ACC112 (cell line): ENCODE data around the gene BTNL3.

Experiments
- H2AFZ ChIP-seq: fragments of 200-600 bp; sonication (generic); one replicate; pipeline ENCODE4 v1.6.0; 2017; ENCODE audit warnings: antibody characterized with exemption, low read length; ENCODE audit not compliant: unreplicated experiment
- H3K27ac ChIP-seq: fragments of 200-600 bp; sonication (generic); 2 replicates; pipeline ENCODE4 v1.5.1; 2014; ENCODE audit warnings: low read depth, mild to moderate bottlenecking, antibody characterized with exemption, low read length, moderate library complexity
- H3K27me3 ChIP-seq: fragments of 200-600 bp; sonication (generic); 2 replicates; pipeline ENCODE4 v1.6.1; 2014; ENCODE audit warnings: mild to moderate bottlenecking, antibody characterized with exemption, low read length, moderate library complexity, mixed read lengths; ENCODE audit not compliant: insufficient read depth
- H3K36me3 ChIP-seq: fragments of 200-600 bp; sonication (generic); 2 replicates; pipeline ENCODE4 v1.6.1; 2016; ENCODE audit warnings: mild to moderate bottlenecking, antibody characterized with exemption, low read length, moderate library complexity, mixed read lengths; ENCODE audit not compliant: insufficient read depth
- H3K4me1 ChIP-seq: fragments of 200-600 bp; sonication (generic); one replicate; pipeline ENCODE4 v1.6.1; 2016; ENCODE audit warnings: low read length, mixed read lengths; ENCODE audit not compliant: insufficient read depth, unreplicated experiment, control insufficient read depth
- H3K4me3 ChIP-seq: fragments of 200-600 bp; sonication (generic); 2 replicates; pipeline ENCODE4 v1.5.1; 2014; ENCODE audit warnings: mild to moderate bottlenecking, low read depth, low read length
- H3K79me2 ChIP-seq: fragments of 200-600 bp; sonication (generic); one replicate; pipeline ENCODE4 v1.6.0; 2016; ENCODE audit warnings: low read length; ENCODE audit not compliant: control insufficient read depth, unreplicated experiment, insufficient read depth

Gene BTNL3

GRCh38 chr5:180988592-180988991 is at the start of gene BTNL3:
BTNL3 (plus strand) TSS chr5:180988846; CDS start chr5:180989029, 183 bp downstream.
- no peak within 1 kb of the TSS for H3K4me3 ChIP-seq
- no peaks in the 10 kb centered on the region for H3K79me2 ChIP-seq
- H3K4me1 ChIP-seq: no peaks in the 10 kb centered on the region
- H3K27ac ChIP-seq: no peak within 1 kb of the TSS
- H3K27me3 ChIP-seq: no peaks in the 10 kb centered on the region
- no peak within 1 kb of the TSS for H2AFZ ChIP-seq
- H3K36me3 ChIP-seq: no peaks in the 10 kb centered on the region

GRCh38 chr5:180950291-180950949 is 38.2 kb upstream of the BTNL3 start:
- H3K27ac ChIP-seq: no peak overlapping the region

GRCh38 chr5:180959661-180960060 is 29.0 kb upstream of the BTNL3 start:
- no peaks in the 10 kb centered on the region for H3K36me3 ChIP-seq

More at GRCh38 chr5:180950291-180950949, 38.2 kb upstream of the BTNL3 start:
- Histone ChIP-seq H3K4me1 (no peaks in the 10 kb centered on the region), H2AFZ (no peak overlapping the region), H3K27me3 (peaks cover 4% of the 10 kb centered on the region; the same call in 1 of the 2 replicates), H3K36me3 (no peaks in the 10 kb centered on the region), H3K79me2 (no peaks in the 10 kb centered on the region), H3K4me3 (no peak overlapping the region)

GRCh38 chr5:180960209-180960608 is 28.4 kb upstream of the BTNL3 start:
- H3K79me2 ChIP-seq: no peaks in the 10 kb centered on the region
- no peaks in the 10 kb centered on the region for H3K4me1 ChIP-seq
- H3K27me3 ChIP-seq: peaks cover 4% of the 10 kb centered on the region; the same call in 1 of the 2 replicates
- H3K36me3 ChIP-seq: no peaks in the 10 kb centered on the region
- no peak overlapping the region for H2AFZ ChIP-seq
- H3K27ac ChIP-seq: no peak overlapping the region
- no peak overlapping the region for H3K4me3 ChIP-seq

More at GRCh38 chr5:180959661-180960060, 29.0 kb upstream of the BTNL3 start:
- H2AFZ ChIP-seq: no peak overlapping the region
- no peak overlapping the region for H3K27ac ChIP-seq
- no peaks in the 10 kb centered on the region for H3K79me2 ChIP-seq
- H3K27me3 ChIP-seq: peaks cover 4% of the 10 kb centered on the region; the same call in 1 of the 2 replicates
- no peak overlapping the region for H3K4me3 ChIP-seq
- H3K4me1 ChIP-seq: no peaks in the 10 kb centered on the region

- H3K36me3 ChIP-seq: no peaks in the 10 kb centered on the region
- H3K79me2 ChIP-seq: no peaks in the 10 kb centered on the region
- H3K27ac ChIP-seq: no peak overlapping the region
- H3K27me3 ChIP-seq: peaks cover 4% of the 10 kb centered on the region; the same call in 1 of the 2 replicates
- H3K4me1 ChIP-seq: no peaks in the 10 kb centered on the region
- no peak overlapping the region for H2AFZ ChIP-seq
- no peak overlapping the region for H3K4me3 ChIP-seq
These were observed 19.2 kb upstream of the BTNL3 start for GRCh38 chr5:180969406-180969805.

- no peaks in the 10 kb centered on the region for H3K79me2 ChIP-seq
- H3K4me1 ChIP-seq: no peaks in the 10 kb centered on the region
- H2AFZ ChIP-seq: no peak overlapping the region
- H3K36me3 ChIP-seq: no peaks in the 10 kb centered on the region
- H3K27me3 ChIP-seq: peaks cover 4% of the 10 kb centered on the region; the same call in 1 of the 2 replicates
- H3K4me3 ChIP-seq: no peak overlapping the region
- H3K27ac ChIP-seq: no peak overlapping the region
These were observed 18.3 kb upstream of the BTNL3 start for GRCh38 chr5:180970336-180970735.

GRCh38 chr5:180970875-180971274 is 17.8 kb upstream of the BTNL3 start:
- H3K4me3 ChIP-seq: no peak overlapping the region
- no peaks in the 10 kb centered on the region for H3K4me1 ChIP-seq
- H3K27me3 ChIP-seq: peaks cover 4% of the 10 kb centered on the region; the same call in 1 of the 2 replicates
- no peaks in the 10 kb centered on the region for H3K36me3 ChIP-seq
- no peaks in the 10 kb centered on the region for H3K79me2 ChIP-seq
- H3K27ac ChIP-seq: no peak overlapping the region
- no peak overlapping the region for H2AFZ ChIP-seq

GRCh38 chr5:180974612-180975315 is 13.9 kb upstream of the BTNL3 start:
- H3K79me2 ChIP-seq: no peaks in the 10 kb centered on the region
- no peak overlapping the region for H2AFZ ChIP-seq
- no peak overlapping the region for H3K4me3 ChIP-seq
- H3K27ac ChIP-seq: no peak overlapping the region
- H3K36me3 ChIP-seq: no peaks in the 10 kb centered on the region
- peaks cover 4% of the 10 kb centered on the region; the same call in 1 of the 2 replicates for H3K27me3 ChIP-seq
- H3K4me1 ChIP-seq: no peaks in the 10 kb centered on the region

GRCh38 chr5:180975338-180975737 is 13.3 kb upstream of the BTNL3 start:
- no peaks in the 10 kb centered on the region for H3K4me1 ChIP-seq
- H3K27me3 ChIP-seq: peaks cover 4% of the 10 kb centered on the region; the same call in 1 of the 2 replicates
- no peaks in the 10 kb centered on the region for H3K36me3 ChIP-seq
- H2AFZ ChIP-seq: no peak overlapping the region
- H3K27ac ChIP-seq: no peak overlapping the region
- no peak overlapping the region for H3K4me3 ChIP-seq
- H3K79me2 ChIP-seq: no peaks in the 10 kb centered on the region

- no peaks in the 10 kb centered on the region for H3K79me2 ChIP-seq
- no peaks in the 10 kb centered on the region for H3K4me1 ChIP-seq
- peaks cover 4% of the 10 kb centered on the region; the same call in 1 of the 2 replicates for H3K27me3 ChIP-seq
- H3K4me3 ChIP-seq: no peak overlapping the region
- H2AFZ ChIP-seq: no peak overlapping the region
- no peak overlapping the region for H3K27ac ChIP-seq
- no peaks in the 10 kb centered on the region for H3K36me3 ChIP-seq
These were observed 12.1 kb upstream of the BTNL3 start for GRCh38 chr5:180976518-180976917.

GRCh38 chr5:180977852-180978251 is 10.8 kb upstream of the BTNL3 start:
- Histone ChIP-seq H2AFZ (no peak overlapping the region), H3K4me3 (no peak overlapping the region), H3K79me2 (no peaks in the 10 kb centered on the region), H3K4me1 (no peaks in the 10 kb centered on the region), H3K27ac (no peak overlapping the region), H3K27me3 (no peaks in the 10 kb centered on the region), H3K36me3 (no peaks in the 10 kb centered on the region)
